ENCODE results near the gene NSRP1. TPM values are rescaled to one million over a fixed set of nuclear protein-coding genes. Genes with fewer than 3 reads are reported as not detected.

Gene NSRP1
- total and polyA plus RNA-seq, 2 of the 13 experiments (the other 11 are each of a cell fraction or from before 2014, with no cell fraction given), result 7.0 to 14.3 TPM

GRCh38 chr17:30222721-30223175 is 106.1 kb downstream of the NSRP1 start (continued):
- TF ChIP-seq MYNN (CRISPR knock-in tag; IDR thresholded peaks at IDR 0.05; ENCODE audit: low read depth), result no peak
- TF ChIP-seq ESRRA (CRISPR knock-in tag; IDR thresholded peaks at IDR 0.05; ENCODE audit: low read depth), result no peak
- no peak for TF ChIP-seq ZNF20 (CRISPR knock-in tag; IDR thresholded peaks at IDR 0.05)
- TF ChIP-seq ARID5B (CRISPR knock-in tag; IDR thresholded peaks at IDR 0.05), result no peak
- 0 out of 2 replicates have a peak, but pooled peaks have one; percentile 23 for TF ChIP-seq ZNF772 (CRISPR knock-in tag; IDR thresholded peaks at IDR 0.05)
- TF ChIP-seq ZNF749 (CRISPR knock-in tag; IDR thresholded peaks at IDR 0.05; ENCODE audit: borderline replicate concordance), result no peak
- TF ChIP-seq POGZ (CRISPR knock-in tag; IDR thresholded peaks at IDR 0.05), result 0 out of 2 replicates have a peak, but pooled peaks have one; percentile 27
- TF ChIP-seq ZNF501 (CRISPR knock-in tag; IDR thresholded peaks at IDR 0.05), result peak; percentile 59; the same call in 1 of the 2 replicates
- no peak for TF ChIP-seq ZNF510 (CRISPR knock-in tag; IDR thresholded peaks at IDR 0.05; ENCODE audit: low read depth)
- no peak for TF ChIP-seq CSRNP2 (CRISPR knock-in tag; conservative IDR thresholded peaks at IDR 0.05; ENCODE audit: low read depth)
- TF ChIP-seq ZNF768 (CRISPR knock-in tag; IDR thresholded peaks at IDR 0.05), result peak; percentile 66; the same call in 1 of the 2 replicates
- peak; percentile 87 for TF ChIP-seq HNF4A (CRISPR knock-in tag; IDR thresholded peaks at IDR 0.05)
- no peak for TF ChIP-seq TEAD2 (CRISPR knock-in tag; IDR thresholded peaks at IDR 0.05)
- no peak for TF ChIP-seq ZMYM4 (CRISPR knock-in tag; IDR thresholded peaks at IDR 0.05)
- TF ChIP-seq KIAA2018 (CRISPR knock-in tag; IDR thresholded peaks at IDR 0.05; ENCODE audit: borderline replicate concordance), result no peak
- TF ChIP-seq ZNF790 (CRISPR knock-in tag; IDR thresholded peaks at IDR 0.05; ENCODE audit: borderline replicate concordance), result no peak
- TF ChIP-seq ZNF225 (CRISPR knock-in tag; IDR thresholded peaks at IDR 0.05), result no peak

Data from HepG2 (cell line).